GM18517 (cell line): ENCODE results near the gene PI4K2A.
"Not testable (repeated sequence)": the region's sequence is repeated elsewhere in the genome, so short reads cannot be mapped to it uniquely, and the experiment has no call there.

Experiments used
- ATAC-seq: cut with Tn5 transposase; IDR thresholded peaks from one replicate; pipeline ENCODE4 v1.9.1; 2021; ENCODE audit warnings: mild to moderate bottlenecking, moderate library complexity; ENCODE audit not compliant: unreplicated experiment

Gene PI4K2A

GRCh38 chr10:97669571-97669970 is 29.1 kb downstream of the PI4K2A start:
- ATAC-seq, result no peak

GRCh38 chr10:97673736-97674525 is 33.5 kb downstream of the PI4K2A start:
- ATAC-seq, result no peak

GRCh38 chr10:97675222-97675621 is 34.8 kb downstream of the PI4K2A start:
- no peak for ATAC-seq

GRCh38 chr10:97676770-97677581 is 36.5 kb downstream of the PI4K2A start:
- no peak for ATAC-seq

- ATAC-seq, result no peak
These were observed 39.1 kb downstream of the PI4K2A start for GRCh38 chr10:97679594-97679993.

- no peak for ATAC-seq
These were observed 41.6 kb downstream of the PI4K2A start for GRCh38 chr10:97682042-97682441.

- no peak for ATAC-seq
These were observed 43.3 kb downstream of the PI4K2A start for GRCh38 chr10:97683556-97684367.

- ATAC-seq, result not testable (repeated sequence)
These were observed 43.9 kb downstream of the PI4K2A start for GRCh38 chr10:97684368-97684713.

- no peak for ATAC-seq
These were observed 44.5 kb downstream of the PI4K2A start for GRCh38 chr10:97684866-97685394.

GRCh38 chr10:97685395-97685958 is 45.0 kb downstream of the PI4K2A start:
- ATAC-seq, result no peak

- ATAC-seq, result no peak
These were observed 46.0 kb downstream of the PI4K2A start for GRCh38 chr10:97686301-97686961.

- ATAC-seq, result peak; percentile 97
These were observed 46.7 kb downstream of the PI4K2A start, which contains the start of gene AVPI1 for GRCh38 chr10:97686962-97687784. AVPI1 (minus strand) TSS chr10:97687241; CDS start chr10:97679905, 7,336 bp downstream.

GRCh38 chr10:97687785-97688781 is 47.6 kb downstream of the PI4K2A start:
- no peak for ATAC-seq

- no peak for ATAC-seq
These were observed 49.1 kb downstream of the PI4K2A start for GRCh38 chr10:97689559-97690020.

GRCh38 chr10:97690133-97690532 is 49.7 kb downstream of the PI4K2A start:
- ATAC-seq, result no peak

GRCh38 chr10:97698072-97698655 is 57.7 kb downstream of the PI4K2A start:
- not testable (repeated sequence) for ATAC-seq

GRCh38 chr10:97701438-97702069 is 61.1 kb downstream of the PI4K2A start:
- peak; percentile 71 for ATAC-seq
